T-helper 1 cell treated with Interleukin-12 subunit alpha and Interleukin-12 subunit beta and Interleukin-4 antibody, amounts not matched to agents 30 ng/mL and 1 ng/mL, for 36 hours (primary cell): ENCODE results near the gene GUCY1B1. TPM values are rescaled to one million over a fixed set of nuclear protein-coding genes. Genes with fewer than 3 reads are reported as not detected.

Experiments
- intact Hi-C: fragments of 100-400 bp; cut with micrococcal nuclease; formaldehyde crosslinking; loops from one replicate; pipeline ENCODE4 v1.15.1; 2024
- total RNA-seq: library from RNA; stranded (reverse); gene quantifications from 2 replicates; pipeline ENCODE4 v1.2.3, GENCODE V29; 2022

GUCY1B1 gene
- 0.07 and 0.15 TPM in 2 replicates for total RNA-seq

- intact Hi-C loops = loop anchor here (1.0 to 5.0 kb wide), 4 partner anchors 91 to 382 kb away; partner anchors contain the start of genes CTSO, GUCY1A1 and MAP9
Observed at GRCh38 chr4:155758481-155759371, at the start of gene GUCY1B1. Gene GUCY1B1 (plus strand): TSS chr4:155759021. CDS start chr4:155759141, 120 bp downstream.

GRCh38 chr4:155709918-155710317, 48.9 kb upstream of the GUCY1B1 start:
- intact Hi-C loops = no loop called here

- intact Hi-C loops = no loop called here
Observed at GRCh38 chr4:155711556-155711955, 47.3 kb upstream of the GUCY1B1 start.

GRCh38 chr4:155712846-155713245, 46.0 kb upstream of the GUCY1B1 start:
- intact Hi-C loops = no loop called here

- intact Hi-C loops = no loop called here
Observed at GRCh38 chr4:155713911-155714310, 44.9 kb upstream of the GUCY1B1 start.

DNA sequence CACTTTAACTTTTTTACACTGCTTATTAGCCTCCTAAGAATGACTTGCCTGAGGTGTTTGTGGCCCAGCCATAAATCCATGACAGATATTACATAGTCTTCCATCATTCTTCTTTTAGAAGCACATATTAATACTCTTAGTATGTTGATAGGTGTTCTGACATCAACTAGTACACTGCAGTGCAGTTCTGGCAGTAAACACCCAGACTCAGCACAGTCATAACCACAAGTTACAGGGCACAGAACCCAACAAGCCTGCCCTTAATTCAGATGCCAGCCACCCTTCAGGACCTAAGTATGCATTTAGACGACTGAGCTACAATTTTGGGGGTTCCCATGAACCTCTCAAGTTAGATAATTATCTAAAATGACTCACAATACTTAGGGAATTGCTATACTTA, 36.5 kb upstream of the GUCY1B1 start:
- intact Hi-C loops = no loop called here

DNA sequence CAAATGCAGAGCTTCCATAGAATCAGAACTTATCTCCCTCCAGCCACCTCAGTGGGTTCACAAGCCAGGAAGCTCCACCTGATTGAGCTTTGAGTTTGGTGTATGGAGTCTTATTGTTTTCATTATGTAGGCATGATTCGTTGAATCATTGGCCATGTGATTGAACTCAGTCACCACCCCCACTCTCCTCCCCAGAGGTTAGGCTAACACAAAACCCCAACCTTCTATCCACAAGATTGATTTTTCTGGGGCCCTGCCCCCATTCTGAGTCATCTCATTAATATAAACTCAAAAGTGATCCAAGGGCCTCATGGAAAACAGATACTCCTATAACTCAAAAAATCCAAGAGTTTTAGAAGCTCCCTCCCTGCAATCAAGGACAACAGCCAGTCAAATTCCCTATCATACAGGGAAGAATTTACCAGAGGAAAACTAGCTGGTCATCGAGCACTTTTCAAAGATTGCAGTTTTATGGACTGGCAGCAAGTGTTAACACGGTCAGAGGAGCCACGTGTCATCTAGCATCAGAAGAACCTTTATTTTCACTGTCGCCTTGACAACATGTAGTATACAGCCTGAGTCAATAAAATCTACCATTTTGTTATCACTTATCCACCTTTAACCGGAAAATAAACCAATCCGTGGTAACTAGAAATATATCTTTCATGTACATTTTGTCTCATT, 35.9 kb upstream of the GUCY1B1 start:
- intact Hi-C loops = no loop called here

DNA sequence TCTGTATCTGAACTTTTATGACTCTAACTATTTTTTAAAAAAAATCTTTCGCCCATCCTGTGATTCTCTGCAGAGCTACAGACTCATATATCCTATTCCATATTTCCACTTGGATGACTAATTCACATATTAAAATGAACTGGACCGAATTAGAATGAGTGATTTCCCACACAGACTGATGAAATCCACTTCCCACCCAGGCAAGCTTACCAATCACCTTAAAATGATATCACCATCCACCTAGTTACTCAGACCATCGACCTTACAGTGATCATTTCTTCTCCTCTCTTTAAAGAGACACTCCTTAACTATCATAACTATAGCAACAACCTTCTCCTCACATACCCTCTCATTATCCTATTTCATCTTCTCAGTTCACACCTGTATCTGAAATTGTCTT, 34.1 kb upstream of the GUCY1B1 start:
- intact Hi-C loops = no loop called here

- intact Hi-C loops = no loop called here
Observed at GRCh38 chr4:155734065-155734464, 24.8 kb upstream of the GUCY1B1 start.

- intact Hi-C loops = no loop called here
Observed at GRCh38 chr4:155734951-155735350, 23.9 kb upstream of the GUCY1B1 start.

DNA sequence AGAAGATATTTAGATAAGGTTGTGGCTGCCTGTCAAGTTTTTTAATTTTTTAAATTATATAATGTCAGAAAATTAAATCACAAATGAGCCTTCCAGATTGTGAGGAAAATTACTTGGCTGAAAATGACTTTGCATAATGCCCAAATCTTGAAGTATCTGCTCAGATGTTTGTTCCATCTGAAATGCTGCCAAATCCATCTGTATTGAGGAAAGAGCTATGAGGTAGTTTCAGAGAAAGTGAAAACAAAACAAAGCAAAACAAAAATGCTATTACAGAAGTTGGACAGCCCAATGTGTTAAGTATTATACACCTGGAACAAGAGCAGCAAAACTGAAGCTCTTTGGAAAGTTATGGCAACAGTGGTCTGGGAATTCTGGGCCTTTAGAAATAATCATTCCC, 23.3 kb upstream of the GUCY1B1 start:
- intact Hi-C loops = no loop called here

DNA sequence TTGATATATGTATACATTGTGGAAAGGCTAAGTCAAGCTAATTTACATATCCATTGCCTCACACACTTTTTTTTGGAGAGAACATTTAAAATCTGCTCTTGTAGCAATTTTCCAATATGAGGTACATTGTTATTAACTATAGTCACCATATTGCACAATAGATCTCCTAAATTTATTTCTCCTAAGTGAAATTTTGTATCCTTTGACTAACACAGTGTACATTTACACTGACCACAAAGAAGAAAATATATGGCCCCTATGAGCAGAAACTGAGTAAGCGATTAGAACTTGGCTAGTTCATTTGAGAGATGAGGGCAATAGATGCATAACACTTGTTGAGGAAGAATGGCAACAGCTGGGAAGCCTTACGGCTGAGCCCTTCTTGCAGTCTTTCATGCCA, 20.3 kb upstream of the GUCY1B1 start:
- intact Hi-C loops = no loop called here

DNA sequence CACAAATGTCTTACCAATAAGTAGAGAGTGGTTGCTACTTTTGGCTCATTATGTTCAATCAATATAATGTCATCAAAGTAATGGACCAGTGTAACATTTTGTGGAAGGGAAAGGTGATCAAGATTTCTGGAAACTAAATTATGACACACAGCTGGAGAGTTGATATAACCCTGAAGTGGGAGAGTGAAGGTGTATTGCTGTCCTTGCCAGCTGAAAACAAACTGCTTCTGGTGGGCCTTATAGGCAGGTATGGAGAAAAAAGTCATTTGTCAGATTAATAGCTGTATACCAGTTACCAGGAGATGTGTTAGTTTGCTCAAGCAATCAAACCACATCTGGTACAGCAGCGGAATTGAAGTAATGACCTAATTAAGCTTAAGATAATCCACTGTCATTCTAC, 17.3 kb upstream of the GUCY1B1 start:
- intact Hi-C loops = no loop called here

DNA sequence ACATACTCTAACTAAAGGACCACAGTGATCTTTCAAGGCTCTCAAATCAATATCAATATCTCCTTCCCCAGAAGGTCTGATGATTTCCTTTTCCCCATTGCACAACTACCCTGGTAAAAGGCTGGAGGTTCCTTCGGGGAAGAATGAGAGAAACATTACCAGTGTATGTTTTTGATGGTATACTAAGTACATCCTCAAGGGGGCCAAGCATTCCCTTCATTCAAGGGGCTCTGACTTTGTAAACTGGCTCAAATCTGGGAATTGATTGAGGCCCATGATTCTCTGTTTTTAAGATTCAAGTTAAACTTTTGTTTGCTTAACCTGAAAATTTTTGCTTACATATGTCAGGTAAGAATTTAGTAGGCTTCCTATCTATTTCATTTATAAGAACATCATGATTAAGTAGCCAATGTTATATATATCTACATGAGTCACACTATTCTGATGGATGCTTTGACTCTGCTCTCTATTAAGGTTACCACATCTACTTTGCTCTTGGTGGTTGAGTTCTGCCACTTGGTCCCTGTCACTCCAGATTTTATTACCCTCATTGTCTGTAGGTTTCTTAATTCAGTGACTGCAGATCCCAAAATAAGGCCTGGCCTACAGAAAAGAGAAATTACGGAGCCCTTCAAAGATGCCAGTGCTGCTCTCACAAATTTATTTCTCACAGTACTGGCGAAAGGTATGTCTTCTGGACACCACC, 16.4 kb upstream of the GUCY1B1 start:
- intact Hi-C loops = no loop called here

- intact Hi-C loops = no loop called here
Observed at GRCh38 chr4:155745984-155746383, 12.8 kb upstream of the GUCY1B1 start.

GRCh38 chr4:155748039-155748438, 10.8 kb upstream of the GUCY1B1 start:
- intact Hi-C loops = no loop called here

GRCh38 chr4:155749041-155749440, 9.8 kb upstream of the GUCY1B1 start:
- intact Hi-C loops = no loop called here

- intact Hi-C loops = no loop called here
Observed at GRCh38 chr4:155751569-155751968, 7.3 kb upstream of the GUCY1B1 start.

- intact Hi-C loops = loop anchor here (1.0 to 5.0 kb wide), 4 partner anchors 91 to 381 kb away; partner anchors contain the start of genes CTSO, GUCY1A1 and MAP9
Observed at GRCh38 chr4:155757745-155758265, 1.0 kb upstream of the GUCY1B1 start.

GRCh38 chr4:155759372-155760252, 791 bp downstream of the GUCY1B1 start:
- intact Hi-C loops = loop anchor here (2.0 to 5.0 kb wide), 3 partner anchors 92 to 383 kb away; partner anchors contain the start of genes GUCY1A1 and MAP9
